Measurements from ENCODE around the gene XAF1. TPM values are rescaled to one million over a fixed set of nuclear protein-coding genes. Genes with fewer than 3 reads are reported as not detected.
"Not testable (repeated sequence)": the region's sequence is repeated elsewhere in the genome, so short reads cannot be mapped to it uniquely, and the experiment has no call there.

The XAF1 gene
- 10.0 TPM for polyA plus RNA-seq (ENCODE audit: insufficient read length)

GRCh38 chr17:6755731-6756184 is at the start of gene XAF1:
Gene XAF1 (plus strand): TSS chr17:6756046. CDS start chr17:6756079, 33 bp downstream.
- no peak for DNase-seq (ENCODE audit: low read depth)

- no peak for DNase-seq (ENCODE audit: low read depth)
These were observed 49.3 kb upstream of the XAF1 start for GRCh38 chr17:6706499-6706898.

GRCh38 chr17:6706996-6707395 is 48.9 kb upstream of the XAF1 start:
- no peak for DNase-seq (ENCODE audit: low read depth)

GRCh38 chr17:6708357-6708961 is 47.4 kb upstream of the XAF1 start:
- DNase-seq (ENCODE audit: low read depth): no peak

- DNase-seq (ENCODE audit: low read depth): no peak
These were observed 45.5 kb upstream of the XAF1 start for GRCh38 chr17:6710317-6710716.

GRCh38 chr17:6711081-6711674 is 44.7 kb upstream of the XAF1 start:
- no peak for DNase-seq (ENCODE audit: low read depth)

- no peak for DNase-seq (ENCODE audit: low read depth)
These were observed 44.2 kb upstream of the XAF1 start for GRCh38 chr17:6711681-6712057.

- DNase-seq (ENCODE audit: low read depth): no peak
These were observed 43.6 kb upstream of the XAF1 start for GRCh38 chr17:6712058-6712853.

GRCh38 chr17:6712854-6713129 is 43.1 kb upstream of the XAF1 start:
- no peak for DNase-seq (ENCODE audit: low read depth)

- DNase-seq (ENCODE audit: low read depth): no peak
These were observed 42.5 kb upstream of the XAF1 start, which contains the start of gene SLC13A5 for GRCh38 chr17:6713130-6713917. Gene SLC13A5 (minus strand): TSS chr17:6713369. CDS start chr17:6713333, 36 bp downstream.

- no peak for DNase-seq (ENCODE audit: low read depth)
These were observed 42.0 kb upstream of the XAF1 start for GRCh38 chr17:6713918-6714271.

- DNase-seq (ENCODE audit: low read depth): no peak
These were observed 41.5 kb upstream of the XAF1 start for GRCh38 chr17:6714315-6714874.

- DNase-seq (ENCODE audit: low read depth): no peak
These were observed 39.1 kb upstream of the XAF1 start for GRCh38 chr17:6716736-6717135.

- DNase-seq (ENCODE audit: low read depth): no peak
These were observed 34.1 kb upstream of the XAF1 start for GRCh38 chr17:6721744-6722143.

- no peak for DNase-seq (ENCODE audit: low read depth)
These were observed 31.8 kb upstream of the XAF1 start for GRCh38 chr17:6724009-6724408.

- DNase-seq (ENCODE audit: low read depth): no peak
These were observed 26.3 kb upstream of the XAF1 start for GRCh38 chr17:6729531-6729930.

- not testable (repeated sequence) for DNase-seq (ENCODE audit: low read depth)
These were observed 9.2 kb upstream of the XAF1 start for GRCh38 chr17:6746665-6747064.

- no peak for DNase-seq (ENCODE audit: low read depth)
These were observed 7.2 kb upstream of the XAF1 start for GRCh38 chr17:6748617-6749016.

GRCh38 chr17:6749519-6749918 is 6.3 kb upstream of the XAF1 start:
- DNase-seq (ENCODE audit: low read depth): no peak

- no peak for DNase-seq (ENCODE audit: low read depth)
These were observed 3.6 kb upstream of the XAF1 start for GRCh38 chr17:6752068-6752909.

- DNase-seq (ENCODE audit: low read depth): no peak
These were observed 2.8 kb upstream of the XAF1 start for GRCh38 chr17:6753006-6753445.

Data from forelimb muscle (tissue), 1 donor.